ENCODE results near the gene EYS. TPM values are rescaled to one million over a fixed set of nuclear protein-coding genes. Genes with fewer than 3 reads are reported as not detected.

Gene EYS
- total RNA-seq, 1 donor = under 0.01 TPM

DNA sequence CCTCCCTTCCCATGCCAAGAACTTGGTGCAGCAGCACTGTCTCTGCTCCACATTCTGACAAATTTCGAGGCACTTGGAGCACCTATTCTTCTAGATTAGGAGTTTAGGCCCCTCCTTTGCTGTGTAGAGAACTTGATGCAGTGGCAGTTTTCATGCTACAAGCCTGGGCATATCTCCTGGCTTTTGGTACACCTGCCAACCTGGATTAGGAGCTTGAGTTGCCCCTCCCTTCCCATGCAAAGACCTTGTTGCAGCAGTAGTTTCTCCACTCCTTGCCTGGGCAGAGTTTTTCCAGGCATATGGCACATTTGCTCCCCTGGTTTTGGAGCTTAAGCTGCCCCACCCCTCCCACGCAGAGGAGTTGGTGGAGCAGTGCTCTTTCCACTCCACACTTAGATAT lies 956.1 kb downstream of the EYS start:
- no peak for DNase-seq (ENCODE audit: low read depth in 2 of 3, low spot score in 2 of 3)

DNA sequence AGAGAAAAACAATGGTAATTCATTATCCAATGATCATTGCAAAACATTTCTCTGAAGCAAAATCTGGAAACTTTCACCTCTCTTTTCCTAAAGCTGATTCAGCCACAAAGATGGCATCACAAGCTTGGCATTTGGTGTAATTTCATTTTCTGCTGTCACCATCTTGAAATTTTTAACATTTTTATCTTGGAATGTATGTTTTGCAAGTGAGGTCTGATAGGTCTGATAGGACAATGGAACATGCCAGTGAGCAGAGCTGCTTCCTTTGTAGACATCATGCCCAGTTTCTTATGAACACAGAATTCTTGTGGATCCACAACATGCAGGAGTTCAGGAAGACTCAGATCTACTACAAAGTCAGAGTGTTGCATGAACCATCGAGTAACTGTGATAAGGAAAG lies 969.6 kb downstream of the EYS start:
- no peak for DNase-seq (ENCODE audit: low read depth in 2 of 3, low spot score in 2 of 3)

DNA sequence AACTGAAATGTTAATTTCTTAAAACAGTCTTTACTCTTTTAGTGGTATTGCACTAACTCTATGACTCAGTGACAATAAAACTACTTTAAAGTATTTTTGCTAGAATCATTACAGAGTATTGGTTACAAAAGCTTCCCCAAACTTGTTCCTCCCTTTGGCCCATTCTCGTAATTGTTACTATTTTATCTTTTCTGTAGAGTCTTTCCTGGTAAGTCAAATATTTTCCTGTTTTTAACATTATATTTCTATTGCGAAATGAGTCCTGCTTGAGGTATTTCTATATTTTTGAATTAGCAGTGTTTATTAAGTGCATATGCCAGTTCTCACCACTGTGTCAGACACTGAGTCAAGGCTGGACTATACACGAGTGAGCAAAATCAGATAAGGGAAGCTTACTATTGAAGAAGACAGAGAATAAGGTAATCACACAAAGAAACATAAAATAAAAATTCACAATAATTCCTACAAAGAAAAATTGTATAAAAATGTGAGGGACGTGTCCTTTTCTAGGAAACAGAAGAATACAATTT lies 970.5 kb downstream of the EYS start:
- DNase-seq (ENCODE audit: low read depth in 2 of 3, low spot score in 2 of 3) = no peak

DNA sequence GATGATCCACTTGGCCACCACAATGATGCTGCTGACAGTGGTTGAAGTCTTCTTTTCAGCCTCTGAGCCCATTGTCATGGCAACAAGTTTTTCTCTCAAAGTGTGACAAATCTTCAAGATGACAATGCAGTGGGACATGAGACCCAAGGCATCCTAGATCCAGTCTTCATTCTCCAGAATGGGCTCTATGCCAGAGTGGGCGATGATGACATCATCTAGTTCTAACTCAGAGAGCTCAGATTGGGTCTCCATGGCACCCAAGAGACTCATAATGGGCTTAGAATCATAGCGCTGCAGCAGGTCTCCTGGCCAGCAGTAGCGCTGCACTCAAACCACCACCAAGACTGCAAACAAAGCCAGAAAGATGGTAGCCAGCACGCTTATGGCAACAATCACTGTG lies 973.6 kb downstream of the EYS start:
- no peak for DNase-seq (ENCODE audit: low read depth in 2 of 3, low spot score in 2 of 3)

DNA sequence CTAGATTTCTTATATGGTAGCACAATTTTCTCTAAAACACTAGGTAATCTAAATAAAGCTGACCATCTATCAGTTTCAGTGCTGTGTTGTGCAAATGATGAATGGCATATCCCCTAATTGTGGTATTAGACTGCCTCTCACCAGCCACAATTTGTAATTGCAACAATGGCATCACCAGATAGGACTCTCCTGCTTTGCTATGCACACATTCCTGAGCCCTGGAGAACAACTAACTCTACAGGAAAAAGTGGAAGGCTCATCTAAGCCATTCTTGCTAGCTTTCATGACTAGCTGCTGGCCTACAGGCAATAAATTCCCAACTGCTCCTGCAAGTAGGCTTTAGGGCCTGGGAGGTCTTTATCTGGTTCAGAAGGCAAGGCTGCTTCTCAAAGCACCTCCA lies 974.1 kb downstream of the EYS start:
- DNase-seq (ENCODE audit: low read depth in 2 of 3, low spot score in 2 of 3) = no peak

DNA sequence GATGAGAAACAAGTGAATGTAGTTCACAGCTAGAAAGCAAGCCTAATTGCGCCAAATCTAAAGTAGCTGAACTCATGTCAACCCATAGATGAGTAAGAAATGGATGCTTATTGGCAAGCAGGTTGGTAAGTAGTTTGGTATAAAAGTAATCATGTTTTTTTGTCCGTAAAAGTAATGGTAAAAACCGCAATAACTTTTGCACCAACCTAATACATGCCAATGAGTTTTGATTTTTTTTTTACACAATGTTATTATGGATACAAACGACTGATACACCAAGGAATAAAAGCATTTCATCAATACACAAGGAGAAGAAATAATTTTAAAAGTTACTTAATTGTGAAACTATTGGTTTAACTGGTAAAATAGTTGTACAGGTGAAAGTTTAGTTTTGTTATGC lies 977.5 kb downstream of the EYS start:
- DNase-seq (ENCODE audit: low read depth in 2 of 3, low spot score in 2 of 3) = no peak

DNA sequence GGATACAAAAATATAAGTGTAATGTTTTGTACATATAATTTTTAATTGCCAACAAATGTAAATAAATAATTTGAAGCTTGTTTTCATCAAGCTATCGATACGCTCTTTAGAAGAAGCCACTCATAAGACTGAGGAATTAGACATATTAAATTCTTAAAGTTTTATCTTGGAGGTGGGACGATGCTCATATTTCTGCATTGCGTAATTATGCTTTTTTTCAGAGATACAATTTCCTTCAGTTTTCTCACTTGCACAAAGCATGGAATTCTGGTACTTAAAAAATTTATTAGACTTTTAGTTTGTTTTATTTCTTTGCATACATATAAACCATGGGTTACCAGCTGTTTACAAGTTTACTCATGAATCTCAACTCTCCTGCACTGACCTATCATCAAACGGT lies 980.0 kb downstream of the EYS start:
- no peak for DNase-seq (ENCODE audit: low read depth in 2 of 3, low spot score in 2 of 3)

DNA sequence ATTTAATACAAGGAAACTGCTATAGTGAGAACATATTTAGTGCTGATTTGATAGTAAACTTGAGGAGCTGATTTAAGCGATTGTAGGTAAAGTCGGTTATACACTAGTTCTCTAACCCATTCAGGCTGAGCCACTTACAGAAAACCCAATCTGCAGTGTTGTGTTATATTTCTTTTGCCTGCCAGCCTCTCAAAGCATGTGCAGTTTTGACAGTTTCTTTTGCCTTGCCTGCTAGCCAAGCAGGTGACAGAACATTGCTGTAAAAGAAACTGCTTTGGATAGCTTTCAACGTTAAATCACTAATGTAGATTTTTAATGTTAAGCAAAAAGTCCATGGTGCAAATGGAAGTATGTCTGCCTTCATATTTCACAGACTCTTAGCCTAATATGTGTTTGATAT lies 982.9 kb downstream of the EYS start:
- no peak for DNase-seq (ENCODE audit: low read depth in 2 of 3, low spot score in 2 of 3)

DNA sequence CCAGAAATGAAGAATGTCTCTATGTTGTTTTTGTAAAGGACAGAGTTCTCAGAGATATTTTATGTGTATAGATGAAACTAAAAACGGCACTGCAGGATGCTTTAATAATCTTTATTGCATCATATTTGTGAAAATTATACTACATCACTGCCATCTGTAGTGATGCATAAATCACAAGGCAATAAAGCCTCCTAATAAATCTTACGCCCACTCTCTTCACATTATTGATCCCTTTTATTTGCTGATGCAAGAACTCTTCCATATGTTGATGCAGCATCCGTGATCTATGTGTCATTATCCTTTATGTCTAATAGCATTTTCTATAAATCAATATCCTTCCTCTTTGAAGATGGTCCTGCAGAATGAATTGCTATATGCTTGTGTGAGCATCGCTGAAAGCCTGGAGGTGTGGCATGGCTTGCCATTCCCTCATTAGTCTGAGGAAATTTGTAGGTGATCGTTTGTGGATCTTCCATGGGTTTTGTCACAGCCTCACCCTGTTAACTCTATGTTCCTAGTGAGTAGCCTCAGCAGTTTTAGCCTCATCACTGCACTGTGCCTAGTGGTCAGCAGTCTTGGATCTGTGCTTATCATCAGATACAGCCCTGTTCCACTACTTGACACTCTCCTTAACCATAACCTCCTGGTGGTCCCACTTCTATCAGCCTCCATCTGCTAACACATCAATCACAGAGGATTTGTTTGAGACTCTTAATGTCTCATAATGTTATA lies 983.5 kb downstream of the EYS start:
- DNase-seq (ENCODE audit: low read depth in 2 of 3, low spot score in 2 of 3) = no peak

DNA sequence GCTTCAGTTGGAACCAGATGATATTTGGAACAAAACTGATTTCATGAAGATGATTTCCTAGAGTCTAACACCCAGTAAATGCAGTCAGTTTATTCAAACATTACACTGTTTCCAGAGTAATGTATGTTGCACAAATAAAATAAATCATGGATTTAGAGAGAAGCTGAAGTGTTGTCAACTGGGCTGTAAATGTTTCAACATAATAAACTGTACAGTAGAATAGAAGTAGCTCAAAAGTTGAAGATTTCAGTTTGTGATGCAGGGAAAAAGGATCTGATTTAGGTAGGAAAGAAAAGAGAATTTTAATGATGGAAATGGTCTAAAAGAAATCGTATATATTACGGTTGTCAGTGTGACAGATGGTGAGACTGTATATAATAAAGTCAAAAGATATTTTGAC lies 985.2 kb downstream of the EYS start:
- DNase-seq (ENCODE audit: low read depth in 2 of 3, low spot score in 2 of 3) = no peak

DNA sequence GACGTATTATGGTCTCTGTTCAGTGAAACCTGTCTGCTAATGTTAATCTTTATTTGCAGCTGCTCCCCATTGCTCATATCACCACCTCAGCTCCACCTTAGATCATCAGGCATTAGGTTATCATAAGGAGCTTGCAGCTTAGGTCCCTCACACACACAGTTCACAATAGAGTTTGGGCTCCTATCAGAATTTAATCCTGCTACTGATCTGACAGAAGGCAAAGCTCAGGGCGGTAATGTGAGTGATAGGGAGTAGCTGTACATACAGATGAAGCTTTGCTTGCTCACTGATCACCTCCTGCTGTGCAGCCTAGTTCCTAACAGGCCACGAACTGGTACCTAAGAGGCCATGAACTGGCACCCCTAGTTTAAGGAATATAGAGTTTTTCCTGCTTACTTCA lies 989.7 kb downstream of the EYS start:
- no peak for DNase-seq (ENCODE audit: low read depth in 2 of 3, low spot score in 2 of 3)

DNA sequence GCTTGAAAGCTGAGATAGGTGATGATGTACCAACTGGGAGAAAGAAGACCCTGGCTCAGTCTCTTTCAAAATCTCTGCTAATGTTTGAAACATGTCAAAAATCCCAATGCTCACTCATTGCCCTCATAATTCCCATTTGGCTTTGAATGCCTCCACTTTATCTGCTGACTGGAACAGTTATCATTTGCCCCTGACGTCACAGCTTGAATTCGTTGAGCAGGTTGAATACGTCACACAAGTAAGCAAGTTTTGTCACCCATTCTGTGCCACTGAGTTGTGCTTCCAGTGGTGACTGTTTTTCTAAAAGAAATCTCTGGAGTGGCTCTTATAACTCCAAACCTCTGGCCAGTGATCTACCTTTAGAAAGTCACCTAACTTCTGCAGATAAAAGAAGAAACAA lies 991.4 kb downstream of the EYS start:
- DNase-seq (ENCODE audit: low read depth in 2 of 3, low spot score in 2 of 3) = no peak

DNA sequence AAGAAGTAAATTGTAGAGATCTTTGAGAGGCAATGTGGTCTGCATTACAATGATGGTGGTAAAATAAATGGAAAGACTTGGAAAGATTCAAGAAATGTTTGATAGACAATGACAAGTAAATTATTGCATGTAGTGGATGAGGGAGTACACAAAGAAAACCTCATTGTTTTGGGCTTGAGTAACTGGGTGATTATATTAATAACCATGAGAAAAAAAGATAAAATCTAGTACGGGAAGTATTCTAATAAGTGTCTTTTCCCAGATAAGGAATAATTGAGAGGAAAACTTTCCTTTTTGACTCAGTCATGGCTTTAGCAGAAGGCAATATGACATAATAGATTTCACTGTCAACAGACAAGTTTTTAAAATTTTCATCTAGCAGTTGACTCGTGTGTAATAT lies 993.0 kb downstream of the EYS start:
- DNase-seq (ENCODE audit: low read depth in 2 of 3, low spot score in 2 of 3) = no peak

DNA sequence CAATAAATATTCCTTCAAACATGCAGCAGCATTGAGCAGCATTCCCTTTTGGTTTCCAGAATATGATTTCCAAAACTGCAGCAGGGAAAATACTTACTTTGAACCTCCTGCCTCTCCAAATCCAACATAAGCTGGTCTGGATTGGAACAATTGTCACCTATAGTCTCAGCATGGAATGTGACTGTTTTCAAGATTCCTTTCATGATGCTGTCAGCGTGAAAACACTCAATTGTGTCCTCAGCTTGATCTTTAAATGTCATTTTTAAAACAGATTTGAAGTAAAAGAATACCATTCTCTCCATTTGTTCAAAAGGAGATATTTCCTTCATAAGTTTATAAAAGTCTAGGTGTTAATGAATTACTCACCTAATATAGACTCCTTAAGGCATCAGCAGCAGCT lies 993.9 kb downstream of the EYS start:
- DNase-seq (ENCODE audit: low read depth in 2 of 3, low spot score in 2 of 3) = no peak

DNA sequence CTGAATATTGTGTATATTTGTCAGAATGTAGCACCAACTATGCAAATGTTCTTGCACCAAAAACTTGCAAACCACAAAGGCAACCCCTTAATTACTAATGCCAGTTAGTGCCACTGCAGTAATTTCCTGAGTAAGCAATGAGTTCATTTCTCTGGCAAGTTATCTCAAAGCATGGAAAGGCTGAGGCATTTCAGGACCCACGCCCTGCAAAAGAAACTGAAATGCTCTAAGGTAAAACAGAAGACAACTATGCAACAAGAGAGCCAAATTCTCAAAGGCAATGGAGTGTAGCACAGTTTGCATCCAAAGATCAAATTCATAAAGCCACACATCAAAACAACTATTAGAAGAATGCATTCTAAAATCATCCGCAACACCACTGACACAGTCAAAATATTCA lies 994.4 kb downstream of the EYS start:
- no peak for DNase-seq (ENCODE audit: low read depth in 2 of 3, low spot score in 2 of 3)

DNA sequence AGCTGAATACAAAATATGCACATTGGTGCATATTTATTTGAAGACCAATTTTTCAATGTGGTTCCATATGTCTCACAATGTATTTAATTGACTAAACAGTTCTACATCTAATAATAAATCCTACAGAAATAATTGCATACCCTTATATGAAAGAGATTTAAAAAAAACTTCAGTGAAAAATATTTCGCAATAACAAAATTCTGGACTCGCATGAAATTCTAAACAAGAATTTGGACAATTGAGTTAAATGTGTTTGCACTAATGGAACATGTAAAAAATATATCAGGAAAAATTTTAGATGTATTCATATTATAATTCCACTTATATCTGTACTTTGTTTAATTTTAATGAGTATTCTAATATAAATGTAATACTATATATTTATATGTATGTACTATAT lies 1003.1 kb downstream of the EYS start:
- DNase-seq (ENCODE audit: low read depth in 2 of 3, low spot score in 2 of 3) = no peak

DNA sequence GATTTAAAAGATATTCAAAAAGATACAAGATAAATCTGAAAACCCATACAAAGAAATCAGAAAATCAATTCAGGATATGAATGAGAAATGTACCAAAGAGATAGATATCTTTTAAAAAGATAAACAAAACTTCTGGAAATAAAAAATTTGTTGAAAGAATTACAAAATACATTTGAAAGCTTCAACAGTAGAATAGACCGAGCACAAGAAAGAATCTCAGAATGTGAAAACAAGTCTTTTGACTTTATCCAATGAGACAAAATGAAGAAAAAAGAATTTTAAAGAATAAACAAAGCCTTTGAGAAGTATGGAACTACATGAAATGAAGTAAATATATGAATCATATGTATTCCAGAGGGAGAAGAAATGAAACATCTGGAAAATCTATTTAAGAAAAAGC lies 1011.0 kb downstream of the EYS start:
- no peak for DNase-seq (ENCODE audit: low read depth in 2 of 3, low spot score in 2 of 3)

DNA sequence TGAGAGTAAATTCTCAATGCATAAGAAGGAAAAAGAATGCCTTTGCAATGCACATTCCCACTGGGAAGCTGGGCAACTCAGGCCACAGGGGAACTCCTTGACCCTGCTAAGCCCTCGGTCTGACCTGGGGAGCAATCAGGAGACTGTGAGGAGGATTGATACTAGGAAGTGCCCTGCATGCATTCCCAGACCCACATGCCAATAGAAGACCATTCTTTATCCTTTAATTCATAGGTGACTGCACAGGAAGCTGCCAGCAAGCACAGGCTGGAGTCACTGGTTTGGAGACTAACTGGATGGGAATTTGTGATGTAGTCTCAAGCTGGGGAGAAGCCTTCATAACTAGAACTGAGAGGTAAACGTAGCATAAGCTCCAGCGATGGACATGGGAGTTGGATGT lies 1012.7 kb downstream of the EYS start:
- no peak for DNase-seq (ENCODE audit: low read depth in 2 of 3, low spot score in 2 of 3)

DNA sequence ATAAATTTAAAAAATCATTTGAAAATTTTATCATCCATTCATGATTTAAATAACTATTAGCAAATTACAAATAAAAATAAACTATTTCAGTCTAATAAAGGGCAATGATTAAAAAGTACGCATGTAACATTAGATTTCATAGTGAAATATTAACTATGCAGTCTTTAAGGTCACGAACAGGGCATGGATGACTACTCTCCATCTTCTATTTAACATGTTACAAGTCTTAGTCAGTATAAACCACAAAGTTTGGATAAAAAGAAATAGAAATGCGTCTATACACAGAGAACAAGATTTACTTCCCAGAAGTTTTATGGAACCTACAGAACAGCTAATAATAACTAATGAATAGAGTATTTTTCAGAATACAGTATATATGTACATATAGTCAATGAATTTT lies 1016.0 kb downstream of the EYS start:
- DNase-seq (ENCODE audit: low read depth in 2 of 3, low spot score in 2 of 3) = no peak

DNA sequence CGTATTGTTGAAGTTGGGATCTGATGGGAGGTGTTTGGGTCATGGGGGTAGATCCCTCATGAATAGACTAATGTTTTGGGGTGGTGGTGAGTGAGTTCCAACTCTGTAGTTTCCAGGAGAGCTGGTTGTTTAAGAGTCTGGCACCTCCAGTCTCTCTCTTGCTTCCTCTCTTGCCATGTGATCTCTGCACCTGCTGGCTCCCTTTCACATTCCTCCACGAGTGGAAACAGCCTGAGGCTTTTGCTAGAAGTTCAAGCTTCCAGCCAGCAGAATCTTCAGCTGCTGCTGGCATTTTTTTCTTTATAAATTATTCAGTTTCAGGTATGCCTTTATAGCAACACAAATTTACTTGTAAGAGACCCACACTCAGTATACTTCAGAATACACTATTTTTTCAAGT lies 1021.6 kb downstream of the EYS start:
- DNase-seq (ENCODE audit: low read depth in 2 of 3, low spot score in 2 of 3) = no peak

DNA sequence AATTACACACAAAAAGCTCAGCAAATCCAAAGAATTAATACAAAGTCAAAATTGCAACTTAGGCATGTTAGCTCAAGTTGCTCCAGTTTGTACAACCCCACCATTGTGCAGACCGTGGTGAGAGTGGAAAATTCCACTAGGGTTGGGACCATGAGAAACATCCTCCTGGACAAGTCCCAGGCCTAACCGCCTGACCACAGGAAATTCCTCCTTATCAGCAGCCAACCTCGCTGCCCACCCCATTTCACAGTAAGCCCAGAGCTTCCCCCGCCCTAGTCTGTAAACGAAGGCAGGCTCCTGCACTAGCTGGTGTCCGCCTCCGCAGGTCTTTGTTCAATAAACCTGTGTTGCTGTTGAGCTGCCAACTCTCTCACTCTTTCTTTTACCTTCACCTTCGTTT lies 1023.3 kb downstream of the EYS start:
- no peak for DNase-seq (ENCODE audit: low read depth in 2 of 3, low spot score in 2 of 3)

DNA sequence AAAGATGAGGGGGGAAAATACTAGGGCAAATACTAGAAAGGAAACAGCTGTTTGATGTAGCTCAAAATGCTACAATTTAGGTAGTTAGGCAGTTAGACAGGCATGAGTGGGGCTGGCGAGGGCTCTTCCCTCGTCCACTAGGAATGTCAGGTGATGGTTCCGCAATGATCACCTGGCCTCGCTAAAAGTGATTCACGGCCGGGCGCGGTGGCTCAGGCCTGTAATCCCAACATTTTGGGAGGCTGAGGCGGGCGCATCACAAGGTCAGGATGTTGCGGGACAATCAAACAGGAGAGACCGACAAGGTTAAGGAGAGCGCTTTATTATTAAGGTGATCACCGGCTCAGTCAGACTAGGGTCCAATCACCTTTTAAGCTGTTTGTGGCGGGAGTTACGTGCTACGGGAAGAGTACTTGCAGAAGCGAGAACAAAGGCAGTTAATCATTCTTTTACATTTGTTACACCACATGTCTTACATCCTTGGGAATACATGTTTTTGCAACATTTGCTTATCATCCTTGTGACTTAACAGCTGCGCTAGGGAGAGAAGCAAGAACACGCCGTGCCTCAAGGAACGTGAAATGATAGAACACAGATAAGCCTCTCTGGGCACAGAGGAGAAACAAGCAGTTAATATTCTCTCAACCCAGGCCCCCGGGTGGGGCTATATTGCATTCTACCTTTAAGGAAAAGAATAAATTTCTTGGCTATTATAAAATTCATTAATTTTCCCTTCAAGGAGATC lies 1025.4 kb downstream of the EYS start:
- DNase-seq (ENCODE audit: low read depth in 2 of 3, low spot score in 2 of 3) = no peak

All from hematopoietic multipotent progenitor cell (in vitro differentiated cells).